ENCODE results near the gene DUOX1. TPM values are rescaled to one million over a fixed set of nuclear protein-coding genes. Genes with fewer than 3 reads are reported as not detected.
"Not testable (repeated sequence)": the region's sequence is repeated elsewhere in the genome, so short reads cannot be mapped to it uniquely, and the experiment has no call there.

Gene DUOX1
- total RNA-seq, 2 experiments from 2014 or later = not detected

DNA sequence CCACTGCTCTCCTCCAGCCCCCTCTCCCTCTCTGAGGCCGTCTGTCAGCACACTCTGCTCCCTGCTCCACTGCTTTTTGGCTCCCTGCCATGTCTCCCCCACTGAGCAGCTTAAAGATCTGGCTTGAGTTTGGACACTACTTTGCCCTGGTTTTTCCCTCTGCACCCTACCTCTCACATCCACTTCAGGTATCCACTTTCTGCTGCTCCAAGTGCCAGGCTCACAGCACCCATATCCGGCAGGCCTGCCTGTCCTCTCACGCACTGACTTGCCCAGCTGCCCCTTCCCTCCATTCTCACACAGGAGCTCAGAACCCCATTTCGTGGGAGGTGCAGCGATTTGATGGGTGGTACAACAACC is 3.7 kb downstream of the DUOX1 start:
- intact Hi-C loops (cut with micrococcal nuclease) = no loop called here
- TF ChIP-seq, protein P1, sequence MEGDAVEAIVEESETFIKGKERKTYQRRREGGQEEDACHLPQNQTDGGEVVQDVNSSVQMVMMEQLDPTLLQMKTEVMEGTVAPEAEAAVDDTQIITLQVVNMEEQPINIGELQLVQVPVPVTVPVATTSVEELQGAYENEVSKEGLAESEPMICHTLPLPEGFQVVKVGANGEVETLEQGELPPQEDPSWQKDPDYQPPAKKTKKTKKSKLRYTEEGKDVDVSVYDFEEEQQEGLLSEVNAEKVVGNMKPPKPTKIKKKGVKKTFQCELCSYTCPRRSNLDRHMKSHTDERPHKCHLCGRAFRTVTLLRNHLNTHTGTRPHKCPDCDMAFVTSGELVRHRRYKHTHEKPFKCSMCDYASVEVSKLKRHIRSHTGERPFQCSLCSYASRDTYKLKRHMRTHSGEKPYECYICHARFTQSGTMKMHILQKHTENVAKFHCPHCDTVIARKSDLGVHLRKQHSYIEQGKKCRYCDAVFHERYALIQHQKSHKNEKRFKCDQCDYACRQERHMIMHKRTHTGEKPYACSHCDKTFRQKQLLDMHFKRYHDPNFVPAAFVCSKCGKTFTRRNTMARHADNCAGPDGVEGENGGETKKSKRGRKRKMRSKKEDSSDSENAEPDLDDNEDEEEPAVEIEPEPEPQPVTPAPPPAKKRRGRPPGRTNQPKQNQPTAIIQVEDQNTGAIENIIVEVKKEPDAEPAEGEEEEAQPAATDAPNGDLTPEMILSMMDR (IDR thresholded peaks at IDR 0.05) = no peak
- CTCF ChIA-PET = interaction anchor here (1.2 to 6.9 kb wide), 2 partner anchors 16 kb away, joined by 3 to 48 read pairs; no protein-coding TSS in a partner anchor
- ATAC-seq (no peak), DNase-seq (no peak)
- Mint-ChIP-seq H3K36me3 (ENCODE audit: low read depth) (no peaks in the 10 kb centered on the region), H3K9me3 (no peaks in the 10 kb centered on the region), H3K4me1 (ENCODE audit: low read depth) (peaks cover 10% of the 10 kb centered on the region), H3K27ac (no peak overlapping the region), H3K4me3 (no peak overlapping the region), H3K27me3 (peaks cover 44% of the 10 kb centered on the region)
- POLR2A ChIA-PET = no interaction called here

DNA sequence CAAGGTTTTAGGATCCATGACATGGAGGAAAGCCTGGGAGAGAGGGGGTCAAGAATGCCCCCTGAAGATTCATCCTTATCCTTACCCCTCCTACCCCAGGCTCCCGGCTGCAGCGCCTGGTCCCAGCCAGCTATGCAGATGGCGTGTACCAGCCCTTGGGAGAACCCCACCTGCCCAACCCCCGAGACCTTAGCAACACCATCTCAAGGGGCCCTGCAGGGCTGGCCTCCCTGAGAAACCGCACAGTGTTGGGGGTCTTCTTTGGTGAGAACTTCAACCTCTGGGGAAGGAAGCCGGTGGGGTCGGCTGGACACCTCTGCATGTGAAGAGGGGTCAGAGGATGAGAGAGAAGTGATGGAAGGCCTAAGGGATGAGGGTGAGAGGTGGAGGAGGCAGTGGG is 4.3 kb downstream of the DUOX1 start:
- Mint-ChIP-seq H3K27ac (no peak overlapping the region), H3K4me1 (ENCODE audit: low read depth) (peaks cover 10% of the 10 kb centered on the region), H3K9me3 (no peaks in the 10 kb centered on the region), H3K4me3 (no peak overlapping the region), H3K27me3 (peaks cover 39% of the 10 kb centered on the region), H3K36me3 (ENCODE audit: low read depth) (no peaks in the 10 kb centered on the region)
- ChIA-PET CTCF (interaction anchor here (6.9 kb wide), 1 partner anchor 17 kb away, joined by 48 read pairs; no protein-coding TSS in a partner anchor), POLR2A (no interaction called here)
- intact Hi-C loops (cut with micrococcal nuclease) = no loop called here
- TF ChIP-seq, protein P1 (IDR thresholded peaks at IDR 0.05) = no peak
- ATAC-seq (no peak), DNase-seq (no peak)

DNA sequence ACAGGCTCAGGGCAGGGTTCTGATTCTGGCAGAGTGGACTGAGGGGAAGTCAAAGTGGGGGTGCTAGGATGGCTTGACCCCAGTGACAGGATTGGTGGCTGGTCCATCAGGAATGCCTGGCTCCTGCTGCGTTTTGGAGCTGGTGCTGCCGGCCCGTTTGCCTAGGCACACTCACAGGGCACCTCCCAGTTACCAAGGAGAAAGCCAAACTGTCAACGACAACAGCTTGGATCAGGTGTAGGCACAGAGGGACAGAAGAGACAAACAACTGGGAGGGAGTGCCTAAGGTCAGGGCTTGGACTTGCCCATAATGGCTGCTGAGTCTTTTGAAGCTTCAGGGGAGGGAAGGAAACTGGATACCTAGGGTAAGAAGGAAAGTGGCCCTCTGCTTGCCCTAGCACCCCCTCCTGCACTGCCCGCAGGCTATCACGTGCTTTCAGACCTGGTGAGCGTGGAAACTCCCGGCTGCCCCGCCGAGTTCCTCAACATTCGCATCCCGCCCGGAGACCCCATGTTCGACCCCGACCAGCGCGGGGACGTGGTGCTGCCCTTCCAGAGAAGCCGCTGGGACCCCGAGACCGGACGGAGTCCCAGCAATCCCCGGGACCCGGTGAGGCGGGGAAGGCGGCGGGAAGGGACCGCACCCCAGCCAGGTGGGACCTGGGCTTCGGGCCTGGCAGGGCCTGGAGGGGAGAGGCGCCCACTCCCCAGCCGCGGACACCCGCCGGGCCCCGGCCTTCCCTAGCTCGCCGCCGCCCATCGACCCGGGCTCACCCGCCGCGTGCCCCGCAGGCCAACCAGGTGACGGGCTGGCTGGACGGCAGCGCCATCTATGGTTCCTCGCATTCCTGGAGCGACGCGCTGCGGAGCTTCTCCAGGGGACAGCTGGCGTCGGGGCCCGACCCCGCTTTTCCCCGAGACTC is 5.1 kb downstream of the DUOX1 start:
- no peaks in the 10 kb centered on the region for H3K9me3 Mint-ChIP-seq
- no peaks in the 10 kb centered on the region for H3K36me3 Mint-ChIP-seq (ENCODE audit: low read depth)
- peaks cover 10% of the 10 kb centered on the region for H3K4me1 Mint-ChIP-seq (ENCODE audit: low read depth)
- peaks cover 35% of the 10 kb centered on the region for H3K27me3 Mint-ChIP-seq
- H3K27ac Mint-ChIP-seq = no peak overlapping the region
- TF ChIP-seq, protein P1 (IDR thresholded peaks at IDR 0.05) = no peak
- ATAC-seq (peak; percentile 63), DNase-seq (peak; percentile 26)
- peak overlapping the region; percentile 37 for H3K4me3 Mint-ChIP-seq
- intact Hi-C loops (cut with micrococcal nuclease) = no loop called here
- POLR2A ChIA-PET = no interaction called here
- CTCF ChIA-PET = interaction anchor here (1.6 to 6.9 kb wide), 2 partner anchors 8 to 18 kb away, joined by 4 to 48 read pairs; no protein-coding TSS in a partner anchor

DNA sequence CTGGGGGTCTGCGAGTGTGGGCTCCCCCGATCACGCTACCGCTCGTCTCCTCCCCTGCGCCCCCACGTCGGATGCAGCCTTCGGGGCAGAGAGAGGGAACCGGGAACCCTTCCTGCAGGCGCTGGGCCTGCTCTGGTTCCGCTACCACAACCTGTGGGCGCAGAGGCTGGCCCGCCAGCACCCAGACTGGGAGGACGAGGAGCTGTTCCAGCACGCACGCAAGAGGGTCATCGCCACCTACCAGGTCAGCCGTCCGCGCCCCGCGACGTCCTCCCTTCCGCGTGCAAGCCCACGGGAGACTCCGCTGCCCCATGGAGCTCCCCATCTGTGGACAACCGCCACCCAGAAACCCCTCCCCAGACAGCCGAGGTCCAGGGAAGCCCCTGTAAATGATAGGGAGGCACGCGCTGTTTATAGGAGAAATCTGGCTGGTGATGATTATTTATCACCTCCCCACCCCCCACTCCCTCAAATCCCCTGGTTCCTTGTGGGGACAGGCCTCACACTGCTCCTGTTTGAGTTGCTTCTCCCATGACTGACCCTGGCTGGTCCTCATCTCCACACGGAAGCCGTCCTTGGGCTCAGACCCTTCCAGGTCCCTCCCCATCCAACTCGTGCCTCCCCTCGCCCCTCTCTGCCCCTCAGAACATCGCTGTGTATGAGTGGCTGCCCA is 6.0 kb downstream of the DUOX1 start:
- POLR2A ChIA-PET; DNase-seq; H3K36me3 Mint-ChIP-seq (ENCODE audit: low read depth); ATAC-seq; intact Hi-C loops (cut with micrococcal nuclease); H3K27ac Mint-ChIP-seq; H3K9me3 Mint-ChIP-seq: not testable (repeated sequence)
- Mint-ChIP-seq H3K4me3 (peak overlapping the region; percentile 3), H3K27me3 (peaks cover 28% of the 10 kb centered on the region), H3K4me1 (ENCODE audit: low read depth) (peaks cover 10% of the 10 kb centered on the region)
- CTCF ChIA-PET = interaction anchor here (0.7 to 6.9 kb wide), 3 partner anchors 9 to 19 kb away, joined by 3 to 48 read pairs (median 4); no protein-coding TSS in a partner anchor

DNA sequence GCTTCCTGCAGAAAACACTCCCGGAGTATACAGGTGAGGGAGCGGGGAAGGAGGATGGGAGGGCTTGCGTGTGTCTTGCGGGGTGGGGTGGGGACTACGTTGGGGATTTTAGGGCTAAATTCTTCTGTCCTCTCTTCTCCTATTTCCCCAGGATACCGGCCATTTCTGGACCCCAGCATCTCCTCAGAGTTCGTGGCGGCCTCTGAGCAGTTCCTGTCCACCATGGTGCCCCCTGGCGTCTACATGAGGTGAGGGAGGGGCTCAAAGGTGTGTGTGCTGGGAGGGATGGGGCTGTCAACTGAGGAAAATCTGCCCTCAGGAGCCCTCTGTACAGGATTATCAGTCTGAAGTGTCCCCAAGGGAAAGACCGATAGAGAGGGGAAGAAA is 6.6 kb downstream of the DUOX1 start:
- Mint-ChIP-seq H3K9me3 (no peaks in the 10 kb centered on the region), H3K4me1 (ENCODE audit: low read depth) (peaks cover 10% of the 10 kb centered on the region), H3K36me3 (ENCODE audit: low read depth) (no peaks in the 10 kb centered on the region), H3K27me3 (peaks cover 28% of the 10 kb centered on the region), H3K27ac (no peak overlapping the region), H3K4me3 (peak overlapping the region; percentile 3)
- peak; percentile 45 for ATAC-seq
- intact Hi-C loops (cut with micrococcal nuclease) = no loop called here
- POLR2A ChIA-PET = no interaction called here
- peak; percentile 31 for DNase-seq
- TF ChIP-seq, protein P1 (IDR thresholded peaks at IDR 0.05) = peak; percentile 41
- CTCF ChIA-PET = interaction anchor here (0.7 to 1.6 kb wide), 2 partner anchors 9 to 11 kb away, joined by 3 to 4 read pairs; no protein-coding TSS in a partner anchor
